Keratinocyte (primary cell): ENCODE measurements around the gene AMACR. TPM values are rescaled to one million over a fixed set of nuclear protein-coding genes. Genes with fewer than 3 reads are reported as not detected.

ENCODE experiments used
- DNase-seq: peaks from one replicate; pipeline ENCODE4 v3.0.0-alpha.2; 2011; ENCODE audit warnings: low read depth, missing footprints, low spot score
- FAIRE-seq: peaks from 2 replicates; lab custom pipeline; 2011; peaks lifted over from hg19 to GRCh38; lab: Jason Lieb, UNC
- H2AFZ ChIP-seq: 2 replicates; pipeline ENCODE4 v1.6.0; 2012; ENCODE audit warnings: low read length, control low read depth, inconsistent platforms; ENCODE audit not compliant: control insufficient read depth
- H3K27ac ChIP-seq: 2 replicates; pipeline ENCODE4 v1.5.1; 2011; ENCODE audit warnings: low read length; ENCODE audit not compliant: control insufficient read depth, insufficient read depth
- H3K27me3 ChIP-seq: 3 replicates; pipeline ENCODE4 v1.6.0; 2011; ENCODE audit warnings: low read length; ENCODE audit not compliant: control insufficient read depth, insufficient read depth; ENCODE audit errors: extremely low read depth
- H3K36me3 ChIP-seq, 2 experiments: 2 replicates in 1 of 2; 3 replicates in 1 of 2; pipeline ENCODE4 v1.5.1; 2011; ENCODE audit warnings: low read length in 2 of 2, mild to moderate bottlenecking in 1 of 2; ENCODE audit not compliant: control insufficient read depth in 2 of 2, insufficient read depth in 2 of 2; ENCODE audit errors: extremely low read depth in 1 of 2
- H3K4me1 ChIP-seq: 3 replicates; pipeline ENCODE4 v1.5.1; 2011; ENCODE audit warnings: low read length; ENCODE audit not compliant: control insufficient read depth, insufficient read depth; ENCODE audit errors: extremely low read depth
- H3K4me2 ChIP-seq: 3 replicates; pipeline ENCODE4 v1.6.0; 2011; ENCODE audit warnings: low read depth, low read length; ENCODE audit not compliant: control insufficient read depth, insufficient read depth; ENCODE audit errors: extremely low read depth
- H3K4me3 ChIP-seq, 3 experiments: fragments of 200-600 bp in 1 of 3; sonication (generic) in 1 of 3; 2 replicates in 2 of 3; 3 replicates in 1 of 3; pipeline ENCODE4 v1.5.1; 2011 to 2016; ENCODE audit warnings: low read length in 3 of 3, mild to moderate bottlenecking in 3 of 3, control low read depth in 2 of 3, inconsistent platforms in 1 of 3, low read depth in 1 of 3, mixed read lengths in 1 of 3, mixed run types in 1 of 3, moderate library complexity in 1 of 3; ENCODE audit not compliant: control insufficient read depth in 2 of 3, insufficient read depth in 2 of 3; ENCODE audit errors: extremely low read depth in 1 of 3
- H3K79me2 ChIP-seq: 2 replicates; pipeline ENCODE4 v1.6.0; 2012; ENCODE audit warnings: low read length; ENCODE audit not compliant: control insufficient read depth, insufficient read depth
- H3K9ac ChIP-seq: 3 replicates; pipeline ENCODE4 v1.6.0; 2011; ENCODE audit warnings: low read length; ENCODE audit not compliant: control insufficient read depth, insufficient read depth; ENCODE audit errors: extremely low read depth
- H3K9me1 ChIP-seq: 3 replicates; pipeline ENCODE4 v1.6.0; 2011; ENCODE audit warnings: low read length; ENCODE audit not compliant: control insufficient read depth, insufficient read depth; ENCODE audit errors: extremely low read depth
- H3K9me3 ChIP-seq: 2 replicates; pipeline ENCODE4 v1.5.1; 2012; ENCODE audit warnings: low read depth, low read length; ENCODE audit not compliant: control insufficient read depth
- H4K20me1 ChIP-seq: 3 replicates; pipeline ENCODE4 v1.6.0; 2011; ENCODE audit warnings: low read length; ENCODE audit not compliant: control insufficient read depth, insufficient read depth; ENCODE audit errors: extremely low read depth
- EZH2 ChIP-seq: IDR thresholded peaks from one replicate; pipeline ENCODE4 v1.6.1; 2012; ENCODE audit warnings: inconsistent platforms, mild to moderate bottlenecking, low read length, moderate library complexity
- dilution Hi-C: fragments of 300-500 bp; cut with MboI; formaldehyde crosslinking; loops from one replicate; pipeline ENCODE4 v1.7.0; 2020; ENCODE audit warnings: low sequenced_read_pairs; ENCODE audit not compliant: extremely low pct_ligation_motif_present
- polyA plus RNA-seq, 5 experiments: library from polyadenylated mRNA; depleted of rRNA in 3 of 5; stranded (reverse) in 3 of 5; stranded (forward) in 1 of 5; unstranded in 1 of 5; fragments of >200 nt; gene quantifications; 1 replicate in 1 of 5; 2 replicates in 3 of 5; 3 replicates in 1 of 5; pipeline versions ENCODE4 v1.2.1 to v1.2.3, GENCODE V29; 2011 to 2012; ENCODE audit warnings: missing spikeins in 2 of 5, low read depth in 1 of 5, low replicate concordance in 1 of 5
- TF ChIP-seq, protein P1 (sequence below), 3 experiments: IDR thresholded peaks in 1 of 3; conservative IDR thresholded peaks in 1 of 3; optimal IDR thresholded peaks in 1 of 3; 2 replicates in 2 of 3; 3 replicates in 1 of 3; pipeline versions ENCODE3 to v1.5.1; 2011; ENCODE audit warnings: low read length in 3 of 3, mild to moderate bottlenecking in 3 of 3, moderate library complexity in 2 of 3, control low read depth in 1 of 3, inconsistent platforms in 1 of 3; ENCODE audit not compliant: insufficient read depth in 2 of 3; ENCODE audit errors: extremely low read depth in 1 of 3

Gene AMACR
- polyA plus RNA-seq, 1 donor (not counting 4 experiments of a cell fraction or from before 2014, with no cell fraction given): 20.3 TPM

- Histone ChIP-seq H3K27ac (no peak overlapping the region), H4K20me1 (no peaks in the 10 kb centered on the region), H3K79me2 (no peaks in the 10 kb centered on the region), H3K4me2 (no peak overlapping the region), H3K9ac (no peak overlapping the region), H2AFZ (no peak overlapping the region), H3K4me1 (peaks cover 12% of the 10 kb centered on the region), H3K36me3 (no peaks in the 10 kb centered on the region), H3K9me1 (no peaks in the 10 kb centered on the region), H3K27me3 (no peaks in the 10 kb centered on the region), H3K4me3 (no peak overlapping the region), H3K9me3 (no peaks in the 10 kb centered on the region)
- FAIRE-seq (no peak), DNase-seq (no peak)
- no peak for TF ChIP-seq EZH2
- TF ChIP-seq, protein P1, sequence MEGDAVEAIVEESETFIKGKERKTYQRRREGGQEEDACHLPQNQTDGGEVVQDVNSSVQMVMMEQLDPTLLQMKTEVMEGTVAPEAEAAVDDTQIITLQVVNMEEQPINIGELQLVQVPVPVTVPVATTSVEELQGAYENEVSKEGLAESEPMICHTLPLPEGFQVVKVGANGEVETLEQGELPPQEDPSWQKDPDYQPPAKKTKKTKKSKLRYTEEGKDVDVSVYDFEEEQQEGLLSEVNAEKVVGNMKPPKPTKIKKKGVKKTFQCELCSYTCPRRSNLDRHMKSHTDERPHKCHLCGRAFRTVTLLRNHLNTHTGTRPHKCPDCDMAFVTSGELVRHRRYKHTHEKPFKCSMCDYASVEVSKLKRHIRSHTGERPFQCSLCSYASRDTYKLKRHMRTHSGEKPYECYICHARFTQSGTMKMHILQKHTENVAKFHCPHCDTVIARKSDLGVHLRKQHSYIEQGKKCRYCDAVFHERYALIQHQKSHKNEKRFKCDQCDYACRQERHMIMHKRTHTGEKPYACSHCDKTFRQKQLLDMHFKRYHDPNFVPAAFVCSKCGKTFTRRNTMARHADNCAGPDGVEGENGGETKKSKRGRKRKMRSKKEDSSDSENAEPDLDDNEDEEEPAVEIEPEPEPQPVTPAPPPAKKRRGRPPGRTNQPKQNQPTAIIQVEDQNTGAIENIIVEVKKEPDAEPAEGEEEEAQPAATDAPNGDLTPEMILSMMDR (optimal IDR thresholded peaks at IDR 0.05 in 1 of 3, IDR thresholded peaks at IDR 0.05 in 1 of 3, conservative IDR thresholded peaks at IDR 0.05 in 1 of 3; ENCODE audit: extremely low read depth in 1 of 3, insufficient read depth in 2 of 3, low read length in 3 of 3): no peak
- dilution Hi-C loops: no loop called here
Measured at GRCh38 chr5:34026089-34026761, 18.4 kb upstream of the AMACR start.

GRCh38 chr5:34022121-34022705 is 14.4 kb upstream of the AMACR start:
- Histone ChIP-seq H2AFZ (peak overlapping the region; percentile 34), H3K36me3 (no peaks in the 10 kb centered on the region), H3K27me3 (no peaks in the 10 kb centered on the region), H3K4me3 (no peak overlapping the region), H3K9ac (no peak overlapping the region), H4K20me1 (no peaks in the 10 kb centered on the region), H3K9me1 (no peaks in the 10 kb centered on the region), H3K9me3 (no peaks in the 10 kb centered on the region), H3K4me1 (peaks cover 12% of the 10 kb centered on the region), H3K4me2 (peak overlapping the region; percentile 7), H3K27ac (peak overlapping the region; percentile 13), H3K79me2 (no peaks in the 10 kb centered on the region)
- DNase-seq: no peak
- dilution Hi-C loops: no loop called here
- TF ChIP-seq EZH2: no peak
- TF ChIP-seq, protein P1 (optimal IDR thresholded peaks at IDR 0.05 in 1 of 3, IDR thresholded peaks at IDR 0.05 in 1 of 3, conservative IDR thresholded peaks at IDR 0.05 in 1 of 3; ENCODE audit: extremely low read depth in 1 of 3, insufficient read depth in 2 of 3, low read length in 3 of 3): no peak
- FAIRE-seq: peak; percentile 79
